Panc1 (cell line): ENCODE data around the gene PCSK1N. TPM values are rescaled to one million over a fixed set of nuclear protein-coding genes. Genes with fewer than 3 reads are reported as not detected.

Experiments used
- ATAC-seq: fragments of 200-7000 bp; cut with Tn5 transposase; 2 replicates; pipeline ENCODE4 v1.9.1; 2020; ENCODE audit warnings: mild to moderate bottlenecking, moderate library complexity
- BruUV-seq: library from RNA; stranded (reverse); fragments of 400-500 nt; replicated peaks from 2 replicates; lab custom pipeline; 2021; lab: Mats Ljungman, UMichigan
- CTCF ChIA-PET: fragments of 300-600 bp; sonication (Branson Sonifier 250); formaldehyde crosslinking; loops from one replicate; lab custom pipeline; 2022; ENCODE audit warnings: antibody characterized with exemption; lab: Charles Lee
- POLR2A ChIA-PET: fragments of 300-600 bp; sonication (Branson Sonifier 250); formaldehyde crosslinking; loops from one replicate; lab custom pipeline; 2022; ENCODE audit warnings: antibody characterized with exemption; lab: Charles Lee
- DNase-seq: peaks from one replicate; pipeline ENCODE4 v3.0.0-alpha.2; 2010; ENCODE audit warnings: low read depth, low spot score
- H3K27ac ChIP-seq: 2 replicates; pipeline ENCODE4 v1.5.1; 2011; ENCODE audit warnings: mild to moderate bottlenecking, low read length, inconsistent platforms
- H3K27me3 ChIP-seq: fragments of 200-500 bp; sonication (Bioruptor generic); 2 replicates; pipeline ENCODE4 v1.6.0; 2014; ENCODE audit warnings: low read length, inconsistent platforms; ENCODE audit not compliant: control insufficient read depth, insufficient read depth
- H3K36me3 ChIP-seq: fragments of 200-500 bp; sonication (Bioruptor generic); 2 replicates; pipeline ENCODE4 v1.5.1; 2014; ENCODE audit warnings: inconsistent platforms, mild to moderate bottlenecking, low read length, moderate library complexity; ENCODE audit not compliant: control insufficient read depth, insufficient read depth
- H3K4me1 ChIP-seq: 2 replicates; pipeline ENCODE4 v1.5.1; 2011; ENCODE audit warnings: inconsistent platforms, mild to moderate bottlenecking, low read length, moderate library complexity; ENCODE audit not compliant: control insufficient read depth, insufficient read depth
- H3K4me3 ChIP-seq, 2 experiments: 2 replicates each; pipeline ENCODE4 v1.5.1; 2011 to 2012; ENCODE audit warnings: low read depth in 2 of 2, low read length in 2 of 2, mild to moderate bottlenecking in 2 of 2, inconsistent platforms in 1 of 2, moderate library complexity in 1 of 2
- H3K9me3 ChIP-seq: fragments of 200-500 bp; sonication (Bioruptor generic); 2 replicates; pipeline ENCODE4 v1.5.1; 2014; ENCODE audit warnings: low read depth, mild to moderate bottlenecking, inconsistent platforms, low read length, moderate library complexity; ENCODE audit not compliant: control insufficient read depth, insufficient read depth
- POLR2AphosphoS5 ChIP-seq: IDR thresholded peaks from 2 replicates; pipeline ENCODE4 v1.6.1; 2012; ENCODE audit warnings: mild to moderate bottlenecking, low read depth, low read length, moderate library complexity
- SIN3A ChIP-seq: IDR thresholded peaks from 2 replicates; pipeline ENCODE4 v1.6.1; 2012; ENCODE audit warnings: low read depth, mild to moderate bottlenecking, low read length, moderate library complexity, borderline replicate concordance; ENCODE audit not compliant: insufficient read depth
- TCF7L2 ChIP-seq: IDR thresholded peaks from 2 replicates; pipeline ENCODE4 v1.6.1; 2011; ENCODE audit warnings: mild to moderate bottlenecking, low read depth, low read length, inconsistent platforms
- in situ Hi-C: cut with HindIII; loops from 2 replicates; pipeline ENCODE4 v1.10.0; 2016; ENCODE audit warnings: low sequenced_read_pairs, low pct_unique_long_range_greater_than_20kb
- intact Hi-C: fragments of 100-400 bp; cut with micrococcal nuclease; formaldehyde crosslinking; loops from one replicate; pipeline ENCODE4 v1.10.0; 2022; ENCODE audit not compliant: unreplicated experiment
- total RNA-seq: library from RNA; stranded (reverse); gene quantifications from one replicate; pipeline ENCODE4 v1.2.1, GENCODE V29; 2021; ENCODE audit not compliant: unreplicated experiment
- TF ChIP-seq, protein P1 (sequence below), 2 experiments: IDR thresholded peaks; 2 replicates each; pipeline ENCODE4 v1.6.1; 2011 to 2012; ENCODE audit warnings: low read depth in 2 of 2, control low read depth in 1 of 2, low read length in 1 of 2, mild to moderate bottlenecking in 1 of 2, moderate library complexity in 1 of 2; ENCODE audit not compliant: insufficient read depth in 1 of 2
- TF ChIP-seq, protein P2 (sequence below): fragments of 450-650 bp; IDR thresholded peaks from 2 replicates; pipeline ENCODE4 v1.5.1; 2017; ENCODE audit warnings: mild to moderate bottlenecking

The PCSK1N gene
- total RNA-seq, 1 experiment from 2014 or later: 17.8 TPM

DNA sequence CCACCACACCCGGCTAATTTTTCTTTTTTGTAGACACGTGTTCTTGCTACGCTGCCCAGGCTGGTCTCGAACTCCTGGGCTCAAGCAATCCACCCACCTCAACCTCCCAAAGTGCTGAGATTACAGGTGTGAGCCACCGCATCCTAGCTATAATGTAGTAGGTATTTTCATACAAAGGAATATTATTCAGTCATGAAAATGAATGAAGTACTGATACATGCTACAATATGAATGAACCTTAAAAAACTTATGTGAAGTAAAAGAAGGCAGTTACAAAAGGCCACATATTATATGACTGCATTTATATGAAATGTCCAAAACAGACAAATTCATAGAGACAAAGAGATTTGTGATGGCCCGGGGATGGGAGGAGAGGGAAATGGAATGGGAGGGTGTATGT, 53.7 kb downstream of the PCSK1N start:
- no peaks in the 10 kb centered on the region for H3K27me3 ChIP-seq
- H3K9me3 ChIP-seq: no peaks in the 10 kb centered on the region
- H3K4me3 ChIP-seq: no peak overlapping the region
- ATAC-seq: no peak
- H3K36me3 ChIP-seq: no peaks in the 10 kb centered on the region
- TF ChIP-seq, protein P1, sequence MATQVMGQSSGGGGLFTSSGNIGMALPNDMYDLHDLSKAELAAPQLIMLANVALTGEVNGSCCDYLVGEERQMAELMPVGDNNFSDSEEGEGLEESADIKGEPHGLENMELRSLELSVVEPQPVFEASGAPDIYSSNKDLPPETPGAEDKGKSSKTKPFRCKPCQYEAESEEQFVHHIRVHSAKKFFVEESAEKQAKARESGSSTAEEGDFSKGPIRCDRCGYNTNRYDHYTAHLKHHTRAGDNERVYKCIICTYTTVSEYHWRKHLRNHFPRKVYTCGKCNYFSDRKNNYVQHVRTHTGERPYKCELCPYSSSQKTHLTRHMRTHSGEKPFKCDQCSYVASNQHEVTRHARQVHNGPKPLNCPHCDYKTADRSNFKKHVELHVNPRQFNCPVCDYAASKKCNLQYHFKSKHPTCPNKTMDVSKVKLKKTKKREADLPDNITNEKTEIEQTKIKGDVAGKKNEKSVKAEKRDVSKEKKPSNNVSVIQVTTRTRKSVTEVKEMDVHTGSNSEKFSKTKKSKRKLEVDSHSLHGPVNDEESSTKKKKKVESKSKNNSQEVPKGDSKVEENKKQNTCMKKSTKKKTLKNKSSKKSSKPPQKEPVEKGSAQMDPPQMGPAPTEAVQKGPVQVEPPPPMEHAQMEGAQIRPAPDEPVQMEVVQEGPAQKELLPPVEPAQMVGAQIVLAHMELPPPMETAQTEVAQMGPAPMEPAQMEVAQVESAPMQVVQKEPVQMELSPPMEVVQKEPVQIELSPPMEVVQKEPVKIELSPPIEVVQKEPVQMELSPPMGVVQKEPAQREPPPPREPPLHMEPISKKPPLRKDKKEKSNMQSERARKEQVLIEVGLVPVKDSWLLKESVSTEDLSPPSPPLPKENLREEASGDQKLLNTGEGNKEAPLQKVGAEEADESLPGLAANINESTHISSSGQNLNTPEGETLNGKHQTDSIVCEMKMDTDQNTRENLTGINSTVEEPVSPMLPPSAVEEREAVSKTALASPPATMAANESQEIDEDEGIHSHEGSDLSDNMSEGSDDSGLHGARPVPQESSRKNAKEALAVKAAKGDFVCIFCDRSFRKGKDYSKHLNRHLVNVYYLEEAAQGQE (IDR thresholded peaks at IDR 0.05; ENCODE audit: insufficient read depth in 1 of 2, low read depth in 2 of 2, low read length in 1 of 2): no peak
- TF ChIP-seq TCF7L2 (no peak), SIN3A (no peak), POLR2AphosphoS5 (no peak)
- TF ChIP-seq, protein P2, sequence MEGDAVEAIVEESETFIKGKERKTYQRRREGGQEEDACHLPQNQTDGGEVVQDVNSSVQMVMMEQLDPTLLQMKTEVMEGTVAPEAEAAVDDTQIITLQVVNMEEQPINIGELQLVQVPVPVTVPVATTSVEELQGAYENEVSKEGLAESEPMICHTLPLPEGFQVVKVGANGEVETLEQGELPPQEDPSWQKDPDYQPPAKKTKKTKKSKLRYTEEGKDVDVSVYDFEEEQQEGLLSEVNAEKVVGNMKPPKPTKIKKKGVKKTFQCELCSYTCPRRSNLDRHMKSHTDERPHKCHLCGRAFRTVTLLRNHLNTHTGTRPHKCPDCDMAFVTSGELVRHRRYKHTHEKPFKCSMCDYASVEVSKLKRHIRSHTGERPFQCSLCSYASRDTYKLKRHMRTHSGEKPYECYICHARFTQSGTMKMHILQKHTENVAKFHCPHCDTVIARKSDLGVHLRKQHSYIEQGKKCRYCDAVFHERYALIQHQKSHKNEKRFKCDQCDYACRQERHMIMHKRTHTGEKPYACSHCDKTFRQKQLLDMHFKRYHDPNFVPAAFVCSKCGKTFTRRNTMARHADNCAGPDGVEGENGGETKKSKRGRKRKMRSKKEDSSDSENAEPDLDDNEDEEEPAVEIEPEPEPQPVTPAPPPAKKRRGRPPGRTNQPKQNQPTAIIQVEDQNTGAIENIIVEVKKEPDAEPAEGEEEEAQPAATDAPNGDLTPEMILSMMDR: no peak
- BruUV-seq: no TSS peak
- no peak for DNase-seq
- H3K4me1 ChIP-seq: no peaks in the 10 kb centered on the region
- H3K27ac ChIP-seq: no peak overlapping the region
- intact Hi-C loops: no loop called here
- ChIA-PET CTCF (no interaction called here), POLR2A (no interaction called here)
- in situ Hi-C loops: no loop called here

Other genes with a start within 250 kb of the PCSK1N start
- 91.3 TPM for gene WDR13, start 238.1 kb downstream of the PCSK1N start, total RNA-seq
- gene WAS, start 151.8 kb downstream of the PCSK1N start, total RNA-seq: 0.82 TPM
- gene SUV39H1, start 138.9 kb downstream of the PCSK1N start, total RNA-seq: 25.6 TPM
- not detected for gene GLOD5, start 73.9 kb downstream of the PCSK1N start, total RNA-seq
- gene GATA1, start 49.0 kb downstream of the PCSK1N start, total RNA-seq: 0.23 TPM
- gene HDAC6, start 33.5 kb downstream of the PCSK1N start, total RNA-seq: 97.1 TPM
- gene ERAS, start 9.1 kb downstream of the PCSK1N start, total RNA-seq: 0.23 TPM
- 92.1 TPM for gene TIMM17B, start 62.2 kb upstream of the PCSK1N start, total RNA-seq
- gene PQBP1, start 62.3 kb upstream of the PCSK1N start, total RNA-seq: 136 TPM
- 72.4 TPM for gene SLC35A2, start 76.0 kb upstream of the PCSK1N start, total RNA-seq
- 52.6 TPM for gene PIM2, start 83.4 kb upstream of the PCSK1N start, total RNA-seq
- 59.5 TPM for gene OTUD5, start 122.0 kb upstream of the PCSK1N start, total RNA-seq
- 5.5 TPM for gene KCND1, start 136.2 kb upstream of the PCSK1N start, total RNA-seq
- 51.0 TPM for gene GRIPAP1, start 166.7 kb upstream of the PCSK1N start, total RNA-seq
- 45.9 TPM for gene TFE3, start 207.7 kb upstream of the PCSK1N start, total RNA-seq
- gene CCDC120, start 223.4 kb upstream of the PCSK1N start, total RNA-seq: 11.0 TPM
- 36.3 TPM for gene PRAF2, start 238.4 kb upstream of the PCSK1N start, total RNA-seq
- 49.3 TPM for gene WDR45, start 244.3 kb upstream of the PCSK1N start, total RNA-seq